Cardiac muscle cell (in vitro differentiated cells and primary cell): ENCODE results near the gene INSYN2A. TPM values are rescaled to one million over a fixed set of nuclear protein-coding genes. Genes with fewer than 3 reads are reported as not detected.

Experiments used
- DNase-seq, 2 donors: peaks; one replicate each; pipeline versions ENCODE4 v3.0.0 to v3.0.0-alpha.2; 2010 to 2017; ENCODE audit warnings: low read depth in 1 of 2, low spot score in 1 of 2
- H3K27ac ChIP-seq: fragments of 200-600 bp; sonication (generic); 2 replicates; pipeline ENCODE4 v1.5.1; 2016
- H3K27me3 ChIP-seq: fragments of 200-600 bp; sonication (generic); 2 replicates; pipeline ENCODE4 v1.6.0; 2016; ENCODE audit warnings: control low read depth
- H3K36me3 ChIP-seq: fragments of 200-600 bp; sonication (generic); 2 replicates; pipeline ENCODE4 v1.5.1; 2016; ENCODE audit warnings: control low read depth
- H3K4me1 ChIP-seq: fragments of 200-600 bp; sonication (generic); 2 replicates; pipeline ENCODE4 v1.8.1; 2017; ENCODE audit warnings: low read depth, mild to moderate bottlenecking, mixed run types
- H3K4me3 ChIP-seq: fragments of 200-600 bp; sonication (generic); 2 replicates; pipeline ENCODE4 v1.5.1; 2016; ENCODE audit warnings: mild to moderate bottlenecking
- H3K9me3 ChIP-seq: fragments of 200-600 bp; sonication (generic); 2 replicates; pipeline ENCODE4 v1.5.1; 2017; ENCODE audit warnings: low read depth, mild to moderate bottlenecking, control low read depth
- polyA plus RNA-seq: library from polyadenylated mRNA; unstranded; fragments of >200 nt; fragmentation: Nextera tagmentation; extraction: Ambion mirVana; gene quantifications from 2 replicates; pipeline ENCODE4 v1.2.1, GENCODE V29; 2016
- total RNA-seq: library from RNA; depleted of rRNA; stranded (reverse); fragments of >200 nt; gene quantifications from 2 replicates; pipeline ENCODE4 v1.2.3, GENCODE V29; 2016
- TF ChIP-seq, protein P1 (sequence below): IDR thresholded peaks from 2 replicates; pipeline ENCODE4 v1.5.1; 2012; ENCODE audit warnings: low read depth, mild to moderate bottlenecking, low read length

INSYN2A gene, protein sequence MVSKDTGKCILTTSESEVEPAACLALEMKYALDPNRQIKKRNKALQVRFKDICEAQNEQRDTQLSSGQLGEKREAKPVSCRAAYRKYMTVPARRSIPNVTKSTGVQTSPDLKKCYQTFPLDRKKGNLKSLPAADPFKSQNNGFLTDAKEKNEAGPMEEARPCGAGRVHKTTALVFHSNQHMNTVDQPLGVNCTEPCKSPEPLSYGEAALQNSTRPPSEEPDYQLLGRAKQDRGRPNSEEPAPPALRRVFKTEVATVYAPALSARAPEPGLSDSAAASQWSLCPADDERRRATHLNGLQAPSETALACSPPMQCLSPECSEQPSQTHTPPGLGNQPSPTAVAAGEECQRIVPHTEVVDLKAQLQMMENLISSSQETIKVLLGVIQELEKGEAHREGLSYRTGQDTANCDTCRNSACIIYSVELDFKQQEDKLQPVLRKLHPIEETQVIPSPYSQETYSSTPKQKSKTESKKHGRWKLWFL
- total RNA-seq (not detected in 2 replicates), polyA plus RNA-seq (0.41 and 0.60 TPM in 2 replicates)

DNA sequence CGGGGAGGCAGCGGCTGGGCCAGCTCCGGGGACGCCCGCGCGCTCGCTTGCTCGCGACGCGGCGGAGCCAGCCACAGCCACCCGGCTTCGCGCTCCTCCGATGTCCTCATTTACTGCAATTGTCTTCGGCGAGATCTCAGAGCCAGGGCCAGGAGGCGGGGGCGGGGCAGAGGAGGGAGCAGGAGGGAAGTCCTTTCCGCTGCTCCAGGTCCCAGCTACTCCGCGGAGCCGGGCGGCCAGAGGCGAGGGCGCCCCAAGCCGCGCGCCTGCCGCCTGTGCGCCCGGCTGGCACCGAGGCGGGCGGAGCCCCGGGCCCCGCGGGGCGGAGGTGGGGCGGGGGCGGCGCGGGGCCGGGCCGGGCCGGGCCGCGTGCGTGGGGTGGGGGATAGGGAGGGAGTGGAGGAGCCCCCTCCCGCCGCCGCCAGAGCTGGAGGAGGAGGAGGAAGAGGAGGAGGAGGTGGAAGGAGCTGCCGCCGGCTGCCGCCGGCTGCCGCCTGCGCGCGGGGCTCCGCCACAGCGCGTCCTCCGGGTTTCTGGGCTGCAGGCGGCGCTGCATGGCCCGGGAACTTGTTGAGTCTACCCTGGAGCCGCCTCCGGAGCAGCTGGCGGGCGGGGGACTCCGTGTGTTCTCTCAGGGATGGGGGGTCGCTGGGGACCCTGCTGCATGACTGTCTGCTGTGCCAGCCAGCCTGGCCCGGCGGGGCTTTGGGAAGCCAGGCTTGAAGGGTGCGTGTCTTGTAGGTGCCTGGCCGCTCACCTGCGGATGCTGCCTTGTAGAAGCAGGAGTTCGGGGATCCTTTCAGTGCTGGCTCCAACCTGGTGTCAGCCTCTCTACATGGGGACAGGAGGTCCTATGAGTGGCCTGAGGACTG, at the start of gene INSYN2A:
INSYN2A (minus strand) TSS at position 310 of the 872 bp plus-strand sequence. CDS start 20,196 bp downstream, outside the sequence.
- no peaks in the 10 kb centered on the region for H3K36me3 ChIP-seq
- peak; percentile 47 to 65 for DNase-seq
- no peaks in the 10 kb centered on the region for H3K9me3 ChIP-seq
- no peak within 1 kb of the TSS for H3K27ac ChIP-seq
- TF ChIP-seq, protein P1, sequence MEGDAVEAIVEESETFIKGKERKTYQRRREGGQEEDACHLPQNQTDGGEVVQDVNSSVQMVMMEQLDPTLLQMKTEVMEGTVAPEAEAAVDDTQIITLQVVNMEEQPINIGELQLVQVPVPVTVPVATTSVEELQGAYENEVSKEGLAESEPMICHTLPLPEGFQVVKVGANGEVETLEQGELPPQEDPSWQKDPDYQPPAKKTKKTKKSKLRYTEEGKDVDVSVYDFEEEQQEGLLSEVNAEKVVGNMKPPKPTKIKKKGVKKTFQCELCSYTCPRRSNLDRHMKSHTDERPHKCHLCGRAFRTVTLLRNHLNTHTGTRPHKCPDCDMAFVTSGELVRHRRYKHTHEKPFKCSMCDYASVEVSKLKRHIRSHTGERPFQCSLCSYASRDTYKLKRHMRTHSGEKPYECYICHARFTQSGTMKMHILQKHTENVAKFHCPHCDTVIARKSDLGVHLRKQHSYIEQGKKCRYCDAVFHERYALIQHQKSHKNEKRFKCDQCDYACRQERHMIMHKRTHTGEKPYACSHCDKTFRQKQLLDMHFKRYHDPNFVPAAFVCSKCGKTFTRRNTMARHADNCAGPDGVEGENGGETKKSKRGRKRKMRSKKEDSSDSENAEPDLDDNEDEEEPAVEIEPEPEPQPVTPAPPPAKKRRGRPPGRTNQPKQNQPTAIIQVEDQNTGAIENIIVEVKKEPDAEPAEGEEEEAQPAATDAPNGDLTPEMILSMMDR = peak; percentile 42
- H3K27me3 ChIP-seq = peaks cover 68% of the 10 kb centered on the region
- peak within 1 kb of the TSS; percentile 38 for H3K4me3 ChIP-seq
- H3K4me1 ChIP-seq = peaks cover 11% of the 10 kb centered on the region

DNA sequence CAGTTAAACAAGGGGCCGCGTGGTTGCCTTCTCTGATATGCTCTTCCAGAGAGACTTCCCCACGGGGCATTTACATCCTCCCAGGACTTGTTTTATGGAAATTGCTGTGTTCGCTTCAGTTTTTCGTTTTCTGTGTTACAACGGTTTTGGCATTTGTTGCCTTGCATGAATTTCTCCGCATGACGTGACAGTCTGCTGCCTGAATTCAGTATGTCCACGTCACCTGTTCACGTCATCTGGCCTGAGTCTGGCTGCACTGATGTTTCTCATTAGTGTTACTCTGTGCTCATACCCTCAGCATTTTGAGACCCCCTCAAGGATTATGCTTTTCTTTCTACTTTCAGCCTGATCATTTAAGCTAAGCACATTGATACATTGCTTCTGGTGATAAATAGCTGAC, 49.1 kb upstream of the INSYN2A start:
- H3K27me3 ChIP-seq = no peaks in the 10 kb centered on the region
- peaks cover 2% of the 10 kb centered on the region for H3K36me3 ChIP-seq
- H3K27ac ChIP-seq = no peak overlapping the region
- H3K4me1 ChIP-seq = no peaks in the 10 kb centered on the region
- no peaks in the 10 kb centered on the region for H3K9me3 ChIP-seq
- TF ChIP-seq, protein P1 = no peak
- DNase-seq = no peak
- H3K4me3 ChIP-seq = no peak overlapping the region

DNA sequence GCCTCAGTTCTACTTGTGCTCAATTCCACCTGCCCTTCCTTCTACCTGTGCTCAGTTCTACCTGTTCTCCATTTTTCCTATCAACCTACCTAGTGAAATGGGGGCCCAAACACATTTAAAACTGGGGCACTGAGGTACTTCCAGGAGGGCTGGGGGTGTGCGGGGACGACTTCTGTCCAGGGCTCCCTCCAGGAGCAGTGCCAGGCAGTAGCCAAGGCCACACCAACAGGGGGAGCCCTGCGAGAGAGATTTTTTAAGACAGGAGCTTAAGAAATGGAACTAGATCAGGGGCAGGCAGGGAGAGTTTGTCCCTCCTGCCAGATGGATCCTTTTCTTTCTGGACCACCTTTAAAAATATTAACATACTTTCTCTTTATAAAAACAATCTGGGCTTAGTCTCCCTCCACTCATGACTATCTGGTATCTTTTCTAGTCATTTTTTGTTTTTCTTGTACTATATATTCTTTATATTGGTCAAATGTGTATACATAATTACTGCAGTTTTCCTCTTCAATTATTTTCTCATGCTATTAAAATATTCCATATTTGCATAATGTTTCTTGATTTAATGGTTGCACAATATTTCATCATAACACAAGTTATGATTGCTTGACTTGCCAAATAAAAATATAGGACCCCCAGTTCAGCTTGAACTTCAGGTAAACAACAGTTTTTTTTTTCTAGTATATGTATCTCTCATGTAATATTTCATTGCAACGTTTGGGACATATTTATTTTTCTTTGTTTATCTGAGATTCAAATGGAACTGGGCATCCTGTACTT, 47.3 kb upstream of the INSYN2A start:
- H3K4me1 ChIP-seq = no peaks in the 10 kb centered on the region
- H3K4me3 ChIP-seq = no peak overlapping the region
- H3K27me3 ChIP-seq = no peaks in the 10 kb centered on the region
- peak; percentile 52 to 64 for DNase-seq
- TF ChIP-seq, protein P1 = peak; percentile 75
- no peaks in the 10 kb centered on the region for H3K9me3 ChIP-seq
- peaks cover 2% of the 10 kb centered on the region for H3K36me3 ChIP-seq
- no peak overlapping the region for H3K27ac ChIP-seq

DNA sequence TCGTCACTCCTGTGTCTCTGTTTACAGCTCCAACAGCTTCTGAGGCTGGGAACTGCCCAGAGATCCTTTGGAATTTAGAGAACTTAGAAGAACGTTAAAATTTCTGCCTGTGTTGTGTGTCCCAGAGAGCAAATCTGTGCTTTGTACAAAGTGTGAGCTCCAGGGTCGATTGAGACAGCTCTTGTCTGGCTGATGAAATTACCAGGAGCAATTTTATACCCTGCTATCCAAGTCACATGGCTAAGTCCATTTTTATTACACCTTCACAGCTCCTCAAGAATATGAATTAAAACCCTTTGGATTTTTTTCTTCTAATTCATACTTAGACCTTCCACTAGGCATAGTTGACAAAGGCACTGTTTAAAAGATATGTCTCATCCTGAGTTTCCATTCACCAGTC, 46.5 kb upstream of the INSYN2A start:
- Histone ChIP-seq H3K4me3 (no peak overlapping the region), H3K27ac (no peak overlapping the region), H3K4me1 (no peaks in the 10 kb centered on the region), H3K27me3 (no peaks in the 10 kb centered on the region), H3K9me3 (no peaks in the 10 kb centered on the region), H3K36me3 (no peaks in the 10 kb centered on the region)
- TF ChIP-seq, protein P1 = no peak
- no peak for DNase-seq

DNA sequence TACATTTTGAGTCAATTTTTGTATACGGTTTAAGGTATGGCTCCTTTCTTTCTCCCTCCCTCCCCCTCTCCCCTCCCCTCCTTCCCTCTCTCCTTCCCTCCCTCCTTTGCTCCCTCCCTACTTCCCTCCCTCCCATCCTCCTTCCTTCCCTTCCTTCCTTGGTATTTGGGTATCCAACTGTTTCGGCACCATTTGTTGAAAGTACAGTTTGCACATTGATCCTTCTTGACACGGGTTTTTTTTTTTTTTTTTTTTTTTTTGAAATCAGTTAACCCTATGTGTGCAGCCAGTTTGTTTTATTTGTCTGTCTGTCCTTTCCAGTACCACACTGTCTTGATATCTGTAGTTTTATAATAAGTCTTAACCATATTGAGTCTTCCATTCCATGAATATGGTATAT, 39.9 kb upstream of the INSYN2A start:
- DNase-seq = no peak
- Histone ChIP-seq H3K36me3 (no peaks in the 10 kb centered on the region), H3K4me3 (no peak overlapping the region), H3K9me3 (no peaks in the 10 kb centered on the region), H3K27ac (no peak overlapping the region), H3K4me1 (no peaks in the 10 kb centered on the region), H3K27me3 (no peaks in the 10 kb centered on the region)
- TF ChIP-seq, protein P1 = no peak
